Duodenal mucosa (tissue), 2 donors: ENCODE data around the gene HOXD1.

Experiments used
- H3K27ac ChIP-seq: one replicate; pipeline ENCODE4 v1.7.0; 2013; ENCODE audit warnings: low read depth, low read length
- H3K27me3 ChIP-seq, 2 donors: one replicate each; pipeline ENCODE4 v1.7.0; 2013; ENCODE audit warnings: low read length in 2 of 2, control low read depth in 1 of 2; ENCODE audit not compliant: insufficient read depth in 2 of 2, control insufficient read depth in 1 of 2
- H3K36me3 ChIP-seq, 2 donors: one replicate each; pipeline ENCODE4 v1.7.0; 2013; ENCODE audit warnings: low read length in 2 of 2, control low read depth in 1 of 2; ENCODE audit not compliant: insufficient read depth in 2 of 2, control insufficient read depth in 1 of 2
- H3K4me1 ChIP-seq, 2 donors: one replicate each; pipeline ENCODE4 v1.7.0; 2013; ENCODE audit warnings: low read length in 2 of 2, control low read depth in 1 of 2; ENCODE audit not compliant: insufficient read depth in 2 of 2, control insufficient read depth in 1 of 2
- H3K4me3 ChIP-seq, 2 donors: one replicate each; pipeline ENCODE4 v1.7.0; 2013; ENCODE audit warnings: low read length in 2 of 2, low read depth in 1 of 2
- H3K9ac ChIP-seq, 2 donors: one replicate each; pipeline ENCODE4 v1.7.0; 2013; ENCODE audit warnings: low read length in 2 of 2, low read depth in 1 of 2
- H3K9me3 ChIP-seq, 2 donors: one replicate each; pipeline ENCODE4 v1.7.0; 2013; ENCODE audit warnings: low read length in 2 of 2, control low read depth in 1 of 2; ENCODE audit not compliant: control insufficient read depth in 1 of 2

The HOXD1 gene

DNA sequence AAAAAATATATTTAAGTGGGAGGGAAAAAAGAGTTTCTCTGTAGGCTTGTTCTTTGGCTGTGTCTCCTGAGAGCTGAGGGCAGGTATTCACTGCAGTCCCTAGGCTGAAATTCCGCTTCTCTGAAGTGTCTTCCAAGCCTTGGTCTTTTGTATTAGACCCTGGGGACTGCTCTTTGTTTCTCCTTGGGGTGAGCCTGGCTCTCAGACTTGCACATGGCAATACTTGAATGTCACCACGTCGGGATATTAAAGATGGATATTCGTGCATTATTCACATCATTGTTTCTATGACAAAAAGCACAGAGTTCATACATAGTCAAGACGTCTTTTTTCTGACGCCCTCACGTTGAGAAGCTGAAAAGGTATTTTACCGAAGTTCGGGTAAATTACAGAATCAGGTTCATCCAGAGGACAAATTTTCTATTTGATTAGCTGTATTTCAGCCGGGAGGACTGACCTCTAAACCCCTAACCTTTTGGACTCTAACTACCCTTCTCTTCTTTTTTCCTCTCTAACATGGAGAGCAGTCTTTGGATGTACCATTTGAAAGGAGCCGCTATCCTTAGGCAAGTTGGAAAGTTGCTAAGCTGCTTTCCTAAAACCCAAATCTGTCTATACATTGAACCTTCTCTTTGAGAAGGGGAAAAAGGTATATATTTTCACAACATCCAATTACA lies 33.8 kb upstream of the HOXD1 start:
- H3K36me3 ChIP-seq: no peaks in the 10 kb centered on the region
- H3K9me3 ChIP-seq: no peaks in the 10 kb centered on the region
- no peak overlapping the region for H3K9ac ChIP-seq
- no peak overlapping the region for H3K27ac ChIP-seq
- H3K4me3 ChIP-seq: no peak overlapping the region
- peaks cover 82 to 94% of the 10 kb centered on the region in 2 donors for H3K27me3 ChIP-seq
- no peaks in the 10 kb centered on the region for H3K4me1 ChIP-seq

DNA sequence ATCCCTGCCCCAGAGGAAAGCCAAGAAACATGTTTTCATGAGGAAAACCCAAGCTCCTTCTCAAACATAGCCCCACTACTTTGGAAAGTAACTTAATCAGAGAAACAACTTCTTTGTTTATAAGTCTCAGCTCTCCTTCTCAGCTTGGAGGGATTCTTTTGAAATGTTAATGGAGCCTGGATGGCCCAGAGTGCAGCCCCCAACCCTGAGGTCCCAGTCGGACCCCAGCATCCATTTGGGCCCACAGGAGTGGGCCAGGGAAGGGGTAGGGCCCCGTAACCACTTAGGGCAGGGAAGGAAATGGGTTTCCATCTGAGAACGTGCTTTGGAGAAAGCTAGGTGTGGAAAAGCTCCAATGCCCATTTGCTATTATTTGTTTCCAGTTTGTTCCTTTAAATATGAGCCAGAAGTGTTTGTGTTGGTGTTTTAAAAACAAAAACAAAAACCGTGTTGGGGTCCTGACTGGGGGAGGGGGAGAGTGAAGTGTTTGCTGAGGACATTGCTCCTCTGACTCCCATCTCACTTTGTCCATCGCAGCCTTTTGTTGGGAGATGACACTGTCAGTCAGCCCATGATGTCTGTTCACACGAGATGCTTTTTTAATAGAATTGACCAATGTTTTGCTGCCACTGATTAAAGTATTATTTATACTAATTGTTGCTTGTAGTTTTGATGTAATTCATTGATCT lies 33.0 kb upstream of the HOXD1 start:
- Histone ChIP-seq H3K4me1 (no peaks in the 10 kb centered on the region), H3K27ac (no peak overlapping the region), H3K27me3 (peaks cover 83 to 94% of the 10 kb centered on the region in 2 donors), H3K36me3 (no peaks in the 10 kb centered on the region), H3K4me3 (no peak overlapping the region), H3K9me3 (no peaks in the 10 kb centered on the region), H3K9ac (no peak overlapping the region)

DNA sequence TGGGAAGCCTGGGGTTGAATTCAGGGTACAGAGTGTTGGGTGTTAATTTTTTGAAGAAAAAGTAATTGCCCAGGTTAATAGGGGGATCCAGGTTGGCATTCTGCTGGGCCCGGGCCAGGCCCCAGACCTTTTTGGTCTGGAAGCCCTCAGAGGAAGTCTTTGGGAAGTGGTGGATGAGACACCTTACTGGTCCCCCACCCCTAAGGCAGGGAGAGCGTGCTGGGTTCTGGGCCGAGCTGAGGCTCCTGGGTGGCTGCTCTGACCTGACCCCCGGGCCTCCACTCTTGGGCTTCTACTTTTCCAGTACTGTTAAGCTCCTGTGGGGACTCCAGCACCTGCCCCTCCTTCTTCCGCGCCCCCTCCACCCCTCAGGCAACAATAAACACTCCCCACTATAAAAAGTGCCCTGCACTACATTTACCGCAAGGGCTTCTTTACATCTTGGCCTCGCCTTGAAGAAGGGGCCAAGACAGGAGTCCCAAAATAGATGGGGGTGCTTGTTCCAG lies 32.1 kb upstream of the HOXD1 start:
- peaks cover 82 to 93% of the 10 kb centered on the region in 2 donors for H3K27me3 ChIP-seq
- H3K27ac ChIP-seq: no peak overlapping the region

DNA sequence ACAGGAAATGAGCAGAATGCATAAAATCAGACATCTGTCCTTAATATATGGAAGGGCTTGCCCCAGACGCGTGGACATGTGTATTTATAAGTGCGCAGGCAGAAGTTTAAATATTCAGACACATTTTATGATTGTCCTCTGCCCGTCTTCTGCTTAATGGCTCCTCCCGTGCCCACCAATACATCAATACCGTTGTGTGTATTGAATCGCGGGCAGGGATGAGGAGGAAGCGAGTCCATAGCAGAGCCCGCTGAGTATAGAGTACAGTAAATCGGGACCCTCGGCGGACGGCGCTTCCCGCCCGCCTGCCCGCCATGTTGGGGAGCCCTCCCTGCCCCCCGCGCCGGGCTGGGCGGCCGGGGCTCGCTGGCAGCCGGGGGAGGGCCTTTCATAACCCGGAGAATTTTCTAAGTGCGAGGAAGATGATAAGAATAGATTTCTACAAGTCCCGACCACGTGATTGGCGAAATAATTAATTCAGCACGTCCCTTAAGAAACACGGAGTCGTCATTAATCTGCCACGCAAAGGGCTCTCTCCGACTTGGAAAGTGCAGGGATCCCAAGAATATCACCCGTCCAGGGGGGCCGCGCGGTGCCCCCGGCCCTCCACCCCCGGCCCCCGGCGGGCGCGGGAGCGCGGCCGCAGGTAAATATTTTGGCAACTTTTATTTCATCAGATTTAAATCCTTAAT lies 31.5 kb upstream of the HOXD1 start, which contains the start of gene HOXD3:
HOXD3 (plus strand) TSS at position 501 of the 692 bp plus-strand sequence. CDS start 11,808 bp downstream, outside the sequence.
- Histone ChIP-seq H3K9me3 (no peaks in the 10 kb centered on the region), H3K4me3 (no peak within 1 kb of the TSS), H3K27ac (no peak within 1 kb of the TSS), H3K9ac (no peak within 1 kb of the TSS), H3K36me3 (no peaks in the 10 kb centered on the region), H3K27me3 (peaks cover 81 to 93% of the 10 kb centered on the region in 2 donors), H3K4me1 (no peaks in the 10 kb centered on the region)

More for the DNA sequence above, 32.1 kb upstream of the HOXD1 start:
- Histone ChIP-seq H3K4me3 (no peak overlapping the region), H3K9me3 (no peaks in the 10 kb centered on the region), H3K36me3 (no peaks in the 10 kb centered on the region), H3K9ac (no peak overlapping the region), H3K4me1 (no peaks in the 10 kb centered on the region)

DNA sequence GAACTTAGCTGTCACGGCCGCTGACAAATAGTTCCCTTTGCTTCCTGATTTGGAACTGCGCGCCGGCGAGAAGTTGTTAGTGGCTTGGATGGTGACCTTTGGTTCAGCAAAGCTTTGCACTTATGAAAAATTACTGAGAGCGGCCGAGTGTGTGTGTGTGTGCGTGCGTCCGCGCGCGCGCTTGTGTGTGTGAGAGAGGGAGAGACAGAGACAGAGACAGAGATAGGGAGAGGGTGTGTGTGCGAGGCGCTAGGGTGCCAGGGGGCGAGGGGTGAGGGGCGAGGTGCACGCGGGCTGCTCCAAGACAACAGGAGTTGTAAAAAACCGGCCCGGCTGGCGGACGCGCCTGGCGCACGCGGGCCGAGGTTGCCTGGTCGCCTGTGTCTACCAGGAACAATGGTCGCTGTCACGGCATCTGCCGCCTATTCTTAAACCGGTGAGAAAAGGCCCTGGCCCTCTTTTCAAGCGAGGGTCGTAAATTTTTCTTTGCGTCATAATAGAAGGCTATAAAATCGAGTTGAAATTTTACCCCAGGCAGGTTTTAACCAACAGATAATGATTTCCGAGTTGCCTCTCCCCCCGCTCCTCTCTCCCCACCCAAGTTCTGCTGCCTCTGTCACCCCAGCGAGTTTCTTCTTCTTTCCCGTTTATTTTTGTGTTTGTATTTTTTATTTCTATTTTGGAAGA lies 30.8 kb upstream of the HOXD1 start:
- H3K9me3 ChIP-seq: no peaks in the 10 kb centered on the region
- H3K27me3 ChIP-seq: peaks cover 84 to 92% of the 10 kb centered on the region in 2 donors
- H3K4me1 ChIP-seq: no peaks in the 10 kb centered on the region
- no peaks in the 10 kb centered on the region for H3K36me3 ChIP-seq
- no peak overlapping the region for H3K4me3 ChIP-seq
- no peak overlapping the region for H3K27ac ChIP-seq
- no peak overlapping the region for H3K9ac ChIP-seq

DNA sequence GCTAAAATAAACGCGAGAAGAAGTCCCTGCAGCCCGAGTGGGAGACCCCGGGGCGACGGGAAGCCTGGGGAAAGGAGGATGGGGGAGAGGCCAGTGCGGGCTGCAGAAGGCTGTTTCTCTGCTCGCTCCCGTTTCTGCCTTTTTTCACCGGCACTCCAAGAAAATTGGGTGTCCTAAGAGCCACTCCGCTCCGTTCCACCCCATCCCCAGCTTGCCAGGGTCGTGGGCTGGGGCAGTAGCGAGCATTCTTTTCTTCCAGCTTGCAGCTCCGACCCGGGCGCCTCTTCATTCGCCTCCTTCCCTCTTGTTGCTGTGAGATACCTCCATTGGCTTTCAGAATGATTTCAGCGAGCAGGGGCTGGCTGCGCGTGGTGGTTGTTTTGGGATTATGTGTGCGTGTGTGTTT lies 30.3 kb upstream of the HOXD1 start:
- Histone ChIP-seq H3K9me3 (no peaks in the 10 kb centered on the region), H3K36me3 (no peaks in the 10 kb centered on the region), H3K9ac (no peak overlapping the region), H3K4me1 (no peaks in the 10 kb centered on the region), H3K4me3 (no peak overlapping the region), H3K27me3 (peaks cover 85 to 92% of the 10 kb centered on the region in 2 donors), H3K27ac (no peak overlapping the region)

DNA sequence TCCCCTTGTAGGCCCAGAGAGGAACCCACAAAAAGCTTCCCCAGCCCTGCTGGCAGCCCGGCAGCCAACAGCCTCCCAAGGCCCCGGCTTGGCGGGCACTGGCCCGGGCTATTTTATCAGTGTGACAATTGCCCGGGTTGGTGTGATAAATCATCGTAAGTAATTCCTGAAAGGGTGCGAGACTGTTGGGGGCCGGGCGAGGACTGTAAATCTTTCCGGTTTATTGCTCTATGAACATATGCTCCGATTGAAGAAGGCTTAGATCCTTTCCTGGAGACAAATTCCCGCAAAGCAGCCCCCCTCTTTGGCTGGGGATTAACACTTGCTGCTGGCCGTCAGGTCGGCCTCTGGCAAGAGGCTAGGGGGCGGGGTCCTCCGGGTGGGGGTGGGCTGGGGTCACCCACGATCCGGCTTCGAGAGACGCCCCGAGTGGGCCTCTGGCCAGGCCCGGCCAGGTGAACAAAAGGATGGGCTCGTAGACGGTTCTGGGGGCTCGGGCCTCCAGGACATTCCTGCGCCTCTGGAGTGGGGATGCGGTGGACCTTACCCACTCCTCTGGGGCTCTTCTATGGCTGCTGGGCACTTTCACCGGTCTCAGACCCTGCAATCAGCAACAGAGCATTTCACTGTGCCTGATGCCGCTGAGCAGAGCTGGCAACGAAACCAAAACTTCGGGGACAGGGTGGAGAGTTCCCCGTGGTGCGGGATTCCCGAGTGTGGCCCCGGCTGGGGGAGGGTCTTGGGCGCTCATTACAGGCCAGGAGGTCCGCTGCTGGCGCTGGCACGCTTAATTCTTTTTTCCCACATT lies 29.4 kb upstream of the HOXD1 start:
- no peaks in the 10 kb centered on the region for H3K4me1 ChIP-seq
- no peak overlapping the region for H3K9ac ChIP-seq
- no peaks in the 10 kb centered on the region for H3K36me3 ChIP-seq
- peaks cover 90 to 92% of the 10 kb centered on the region in 2 donors for H3K27me3 ChIP-seq
- no peak overlapping the region for H3K27ac ChIP-seq
- H3K4me3 ChIP-seq: no peak overlapping the region
- no peaks in the 10 kb centered on the region for H3K9me3 ChIP-seq

DNA sequence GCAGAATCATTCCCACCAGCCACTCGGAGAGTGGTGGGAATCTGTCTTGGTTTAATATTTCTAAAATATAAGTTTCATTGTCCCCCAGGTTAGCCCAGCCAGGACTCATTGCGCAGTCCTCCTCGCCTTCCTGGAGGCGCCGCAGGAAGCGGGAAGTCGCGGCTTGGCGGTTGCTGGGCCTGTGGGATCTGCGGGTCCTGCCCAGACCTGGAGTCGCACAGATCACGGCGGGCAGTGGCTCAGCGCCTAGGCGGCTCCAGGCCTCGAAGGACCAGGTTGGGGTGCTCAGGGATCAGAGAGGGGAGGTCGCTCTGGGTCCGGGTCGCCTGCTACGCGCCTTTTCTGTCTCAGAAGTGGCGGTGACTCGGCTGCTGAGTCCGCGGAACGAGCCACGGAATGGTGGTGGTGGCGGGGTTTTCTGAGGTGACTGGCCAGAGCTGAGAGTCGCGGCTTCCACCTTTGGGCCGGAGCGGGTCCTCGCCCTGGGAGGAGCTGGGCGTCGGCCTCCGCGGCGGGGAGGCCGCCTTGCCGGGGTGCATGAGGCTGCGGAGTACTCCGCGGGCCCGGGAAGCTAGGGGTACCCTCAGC lies 28.7 kb upstream of the HOXD1 start:
- Histone ChIP-seq H3K4me1 (no peaks in the 10 kb centered on the region), H3K27ac (peak overlapping the region; percentile 20), H3K27me3 (peaks cover 90 to 92% of the 10 kb centered on the region in 2 donors)

More for the DNA sequence above, 28.7 kb upstream of the HOXD1 start:
- Histone ChIP-seq H3K4me3 (no peak overlapping the region), H3K9me3 (no peaks in the 10 kb centered on the region), H3K9ac (no peak overlapping the region), H3K36me3 (no peaks in the 10 kb centered on the region)
